ENCODE results near the gene SHANK1. TPM values are rescaled to one million over a fixed set of nuclear protein-coding genes. Genes with fewer than 3 reads are reported as not detected.

SHANK1 gene
- total and polyA plus RNA-seq, 4 donors = 0.06 to 0.28 (median 0.17) TPM; not detected in 1

GRCh38 chr19:50701367-50701985, 18.1 kb downstream of the SHANK1 start (continued):
- TF ChIP-seq REST (IDR thresholded peaks at IDR 0.05) (no peak), CTCF (IDR thresholded peaks at IDR 0.05; ENCODE audit: low read depth, low read length, missing input control) (no peak), ATF3 (IDR thresholded peaks at IDR 0.05) (no peak)

- Histone ChIP-seq H3K4me3 (ENCODE audit: low read depth in 1 of 3, low read length in 3 of 3) (no peak overlapping the region), H3K27me3 (ENCODE audit: control insufficient read depth in 4 of 4, insufficient read depth in 4 of 4, low read length in 3 of 4) (peaks cover 0 to 14% (median 1%) of the 10 kb centered on the region in 4 donors), H3K4me1 (ENCODE audit: control insufficient read depth in 4 of 4, insufficient read depth in 4 of 4, low read length in 3 of 4) (no peaks in the 10 kb centered on the region), H3K27ac (ENCODE audit: low read depth in 1 of 2, low read length in 2 of 2) (no peak overlapping the region), H3K9ac (ENCODE audit: low read depth in 1 of 2, low read length in 2 of 2) (no peak overlapping the region), H3K9me3 (ENCODE audit: control insufficient read depth in 4 of 4, low read length in 3 of 4) (no peaks in the 10 kb centered on the region), H3K36me3 (ENCODE audit: control insufficient read depth in 4 of 4, insufficient read depth in 3 of 4, low read depth in 1 of 4, low read length in 3 of 4) (no peaks in the 10 kb centered on the region)
- DNase-seq (ENCODE audit: low spot score) = no peak
- WGBS = 66% methylated on average over 13 of the region's 13 CpGs
- no peak for TF ChIP-seq HNF4G (IDR thresholded peaks at IDR 0.05)
- no peak for TF ChIP-seq SP1 (IDR thresholded peaks at IDR 0.05)
- no peak for TF ChIP-seq ATF3 (IDR thresholded peaks at IDR 0.05)
- no peak for TF ChIP-seq HNF4A (conservative IDR thresholded peaks at IDR 0.05)
- TF ChIP-seq NR2F2 (IDR thresholded peaks at IDR 0.05) = no peak
- no peak for TF ChIP-seq REST (IDR thresholded peaks at IDR 0.05)
- TF ChIP-seq EGR1 (IDR thresholded peaks at IDR 0.05; ENCODE audit: low read depth in 2 of 2) = no peak
- no peak for TF ChIP-seq FOXA1 (IDR thresholded peaks at IDR 0.05)
Observed at GRCh38 chr19:50697414-50698124, 22.0 kb downstream of the SHANK1 start.

All from liver (tissue), 9 donors.